ENCODE results near the gene SEMA7A. TPM values are rescaled to one million over a fixed set of nuclear protein-coding genes. Genes with fewer than 3 reads are reported as not detected.

SEMA7A gene
- total RNA-seq, 2 donors from 2014 or later, result 8.1 to 8.2 TPM

DNA sequence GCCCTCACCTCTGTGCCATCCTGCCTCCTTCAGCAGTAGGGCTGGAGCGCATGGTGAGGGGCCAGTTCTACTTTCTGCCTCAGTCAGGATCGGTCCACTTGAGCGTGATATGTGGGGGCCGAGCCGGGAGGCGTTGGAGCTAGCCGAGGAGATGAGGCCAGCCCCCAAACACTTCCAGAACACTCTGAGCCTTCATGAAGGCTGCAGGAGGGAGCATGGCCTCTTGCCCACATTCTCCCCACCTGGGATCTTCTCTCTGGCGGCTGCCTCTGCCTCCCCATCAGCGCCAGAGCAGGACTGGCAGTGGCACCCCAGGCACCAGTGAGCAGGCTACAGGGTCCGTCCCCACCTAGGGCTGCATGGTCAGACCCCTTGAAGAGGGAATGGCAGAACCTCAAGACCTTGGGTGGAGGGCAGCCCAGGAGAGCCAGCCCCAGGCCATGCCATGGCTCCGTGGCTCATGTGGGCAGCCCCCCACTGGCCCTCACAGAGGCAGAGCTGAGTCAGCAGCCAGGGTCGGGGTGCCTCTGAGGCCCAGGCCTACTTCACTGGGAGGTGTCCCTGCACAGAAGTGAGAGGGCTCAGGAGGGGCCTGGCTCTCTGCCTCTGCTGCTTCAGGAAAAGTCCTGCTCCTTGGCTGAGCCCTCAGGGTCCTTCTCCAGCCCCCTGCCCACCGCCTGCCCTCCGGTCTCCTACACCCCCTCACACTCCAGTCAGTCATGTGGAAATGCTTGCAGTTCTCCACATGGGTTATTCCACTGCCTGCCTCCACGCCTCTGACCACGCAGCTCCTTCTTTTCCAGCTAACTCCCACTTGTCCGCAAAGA lies 38.2 kb downstream of the SEMA7A start:
- no peak overlapping the region for H3K9ac ChIP-seq (ENCODE audit: extremely low read depth, low read length, poor library complexity, severe bottlenecking)
- peaks cover 5% of the 10 kb centered on the region for H3K4me1 ChIP-seq (ENCODE audit: control insufficient read depth, insufficient read depth, low read length)
- Mint-ChIP-seq H3K4me1 (peaks cover 7% of the 10 kb centered on the region), H3K27me3 (ENCODE audit: insufficient read depth) (peaks cover 6% of the 10 kb centered on the region), H3K4me3 (no peak overlapping the region), H3K9me3 (no peaks in the 10 kb centered on the region), H3K36me3 (ENCODE audit: low read depth) (no peaks in the 10 kb centered on the region), H3K27ac (peak overlapping the region; percentile 18)
- H3K9me3 ChIP-seq (ENCODE audit: control insufficient read depth, low read length), result no peaks in the 10 kb centered on the region
- no peak overlapping the region for H3K4me3 ChIP-seq (ENCODE audit: low read length)
- H3K36me3 ChIP-seq (ENCODE audit: control insufficient read depth, insufficient read depth, low read length), result no peaks in the 10 kb centered on the region
- no peak for DNase-seq
- no peak overlapping the region for H3K27ac ChIP-seq (ENCODE audit: low read depth, low read length)
- H3K27me3 ChIP-seq (ENCODE audit: control insufficient read depth, insufficient read depth, low read length, poor library complexity, severe bottlenecking), result no peaks in the 10 kb centered on the region
- WGBS, 2 experiments (ENCODE audit: insufficient coverage in 1 of 2, insufficient read length in 1 of 2), result 87 to 93% methylated on average over 13 to 17 of the region's 17 CpGs
- TF ChIP-seq, protein P1, sequence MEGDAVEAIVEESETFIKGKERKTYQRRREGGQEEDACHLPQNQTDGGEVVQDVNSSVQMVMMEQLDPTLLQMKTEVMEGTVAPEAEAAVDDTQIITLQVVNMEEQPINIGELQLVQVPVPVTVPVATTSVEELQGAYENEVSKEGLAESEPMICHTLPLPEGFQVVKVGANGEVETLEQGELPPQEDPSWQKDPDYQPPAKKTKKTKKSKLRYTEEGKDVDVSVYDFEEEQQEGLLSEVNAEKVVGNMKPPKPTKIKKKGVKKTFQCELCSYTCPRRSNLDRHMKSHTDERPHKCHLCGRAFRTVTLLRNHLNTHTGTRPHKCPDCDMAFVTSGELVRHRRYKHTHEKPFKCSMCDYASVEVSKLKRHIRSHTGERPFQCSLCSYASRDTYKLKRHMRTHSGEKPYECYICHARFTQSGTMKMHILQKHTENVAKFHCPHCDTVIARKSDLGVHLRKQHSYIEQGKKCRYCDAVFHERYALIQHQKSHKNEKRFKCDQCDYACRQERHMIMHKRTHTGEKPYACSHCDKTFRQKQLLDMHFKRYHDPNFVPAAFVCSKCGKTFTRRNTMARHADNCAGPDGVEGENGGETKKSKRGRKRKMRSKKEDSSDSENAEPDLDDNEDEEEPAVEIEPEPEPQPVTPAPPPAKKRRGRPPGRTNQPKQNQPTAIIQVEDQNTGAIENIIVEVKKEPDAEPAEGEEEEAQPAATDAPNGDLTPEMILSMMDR (conservative IDR thresholded peaks at IDR 0.05), result no peak

DNA sequence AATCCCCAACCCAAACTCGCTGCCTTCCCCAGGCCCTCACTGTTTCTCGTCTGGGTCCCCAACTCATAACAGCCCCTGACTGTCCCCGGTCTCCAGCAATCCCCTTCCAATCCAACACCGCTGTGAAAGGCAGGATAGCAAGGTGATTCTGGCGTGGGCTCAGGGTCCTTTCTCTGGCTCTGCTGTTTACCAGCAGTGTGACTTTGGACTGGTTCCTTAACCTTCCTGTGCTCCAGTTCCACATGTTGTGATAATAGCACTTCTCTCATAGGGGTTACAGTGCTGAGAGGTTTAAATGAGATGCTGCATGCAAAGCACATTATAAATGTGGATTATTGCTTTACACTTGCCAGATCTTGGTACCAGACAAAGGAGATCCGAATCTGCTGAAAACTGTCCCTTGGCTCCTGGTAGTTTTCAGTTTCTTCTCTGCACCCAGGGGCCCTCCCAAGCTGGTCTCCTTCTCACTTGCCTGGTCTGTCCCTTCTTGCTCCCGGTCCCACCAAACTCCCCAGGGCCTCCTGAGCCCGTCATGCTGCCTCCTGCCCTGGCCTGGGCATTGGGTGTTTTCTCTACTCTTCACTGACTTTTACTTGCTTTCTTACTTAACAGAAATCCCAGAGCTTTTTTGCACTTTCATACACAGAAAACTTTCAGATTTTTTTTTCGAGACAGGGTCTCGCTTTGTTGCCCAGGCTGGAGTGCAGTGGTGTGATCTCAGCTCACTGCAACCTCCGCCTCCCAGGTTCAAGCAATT lies 39.5 kb downstream of the SEMA7A start:
- H3K27me3 Mint-ChIP-seq (ENCODE audit: insufficient read depth), result peaks cover 6% of the 10 kb centered on the region

DNA sequence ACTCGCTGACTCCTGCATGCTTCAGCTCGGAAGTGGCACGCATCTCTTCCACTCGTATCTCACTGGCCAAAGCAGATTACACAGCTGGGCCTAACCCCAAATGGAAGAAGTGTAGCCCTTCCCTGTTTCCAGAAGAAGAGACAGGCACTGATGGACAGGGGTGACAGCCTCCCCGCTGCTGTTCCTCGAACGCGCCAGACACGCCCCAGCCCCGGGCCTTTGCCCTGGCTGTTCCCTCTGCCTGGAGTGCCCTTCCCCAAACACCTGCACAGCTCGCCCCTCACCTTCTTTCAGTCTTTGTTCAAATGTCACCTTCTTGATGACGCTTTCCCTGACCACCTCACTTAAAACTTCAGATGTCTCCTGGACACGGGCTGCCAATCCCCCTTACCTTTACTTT lies 40.3 kb downstream of the SEMA7A start:
- Mint-ChIP-seq H3K4me3 (no peak overlapping the region), H3K27ac (no peak overlapping the region), H3K9me3 (no peaks in the 10 kb centered on the region), H3K27me3 (ENCODE audit: insufficient read depth) (peaks cover 6% of the 10 kb centered on the region), H3K36me3 (ENCODE audit: low read depth) (no peaks in the 10 kb centered on the region), H3K4me1 (peaks cover 16% of the 10 kb centered on the region)
- TF ChIP-seq, protein P1 (conservative IDR thresholded peaks at IDR 0.05), result no peak
- Histone ChIP-seq H3K9ac (ENCODE audit: extremely low read depth, low read length, poor library complexity, severe bottlenecking) (no peak overlapping the region), H3K4me1 (ENCODE audit: control insufficient read depth, insufficient read depth, low read length) (peaks cover 5% of the 10 kb centered on the region), H3K27ac (ENCODE audit: low read depth, low read length) (no peak overlapping the region), H3K27me3 (ENCODE audit: control insufficient read depth, insufficient read depth, low read length, poor library complexity, severe bottlenecking) (no peaks in the 10 kb centered on the region), H3K36me3 (ENCODE audit: control insufficient read depth, insufficient read depth, low read length) (no peaks in the 10 kb centered on the region), H3K9me3 (ENCODE audit: control insufficient read depth, low read length) (no peaks in the 10 kb centered on the region), H3K4me3 (ENCODE audit: low read length) (no peak overlapping the region)
- DNase-seq, result no peak
- 90 to 94% methylated on average over 11 to 13 of the region's 13 CpGs for WGBS, 2 experiments (ENCODE audit: insufficient coverage in 1 of 2, insufficient read length in 1 of 2)

More for the DNA sequence above, 39.5 kb downstream of the SEMA7A start:
- TF ChIP-seq, protein P1 (conservative IDR thresholded peaks at IDR 0.05), result no peak
- H3K36me3 ChIP-seq (ENCODE audit: control insufficient read depth, insufficient read depth, low read length), result no peaks in the 10 kb centered on the region
- Mint-ChIP-seq H3K36me3 (ENCODE audit: low read depth) (no peaks in the 10 kb centered on the region), H3K27ac (no peak overlapping the region), H3K4me1 (peaks cover 13% of the 10 kb centered on the region), H3K9me3 (no peaks in the 10 kb centered on the region), H3K4me3 (no peak overlapping the region)
- no peak for DNase-seq
- no peak overlapping the region for H3K9ac ChIP-seq (ENCODE audit: extremely low read depth, low read length, poor library complexity, severe bottlenecking)
- H3K27ac ChIP-seq (ENCODE audit: low read depth, low read length), result no peak overlapping the region
- no peak overlapping the region for H3K4me3 ChIP-seq (ENCODE audit: low read length)
- peaks cover 5% of the 10 kb centered on the region for H3K4me1 ChIP-seq (ENCODE audit: control insufficient read depth, insufficient read depth, low read length)
- H3K9me3 ChIP-seq (ENCODE audit: control insufficient read depth, low read length), result no peaks in the 10 kb centered on the region
- WGBS, 2 experiments (ENCODE audit: insufficient coverage in 1 of 2, insufficient read length in 1 of 2), result 92 to 98% methylated on average over 11 of the region's 11 CpGs
- no peaks in the 10 kb centered on the region for H3K27me3 ChIP-seq (ENCODE audit: control insufficient read depth, insufficient read depth, low read length, poor library complexity, severe bottlenecking)

All from endodermal cell (in vitro differentiated cells).